ENCODE results near the gene FADS1.

The FADS1 gene

GRCh38 chr11:61826930-61827570, 10.2 kb upstream of the FADS1 start:
- DNase-seq (ENCODE audit: low read depth), result no peak

GRCh38 chr11:61820174-61820573, 3.4 kb upstream of the FADS1 start:
- DNase-seq (ENCODE audit: low read depth), result no peak

DNA sequence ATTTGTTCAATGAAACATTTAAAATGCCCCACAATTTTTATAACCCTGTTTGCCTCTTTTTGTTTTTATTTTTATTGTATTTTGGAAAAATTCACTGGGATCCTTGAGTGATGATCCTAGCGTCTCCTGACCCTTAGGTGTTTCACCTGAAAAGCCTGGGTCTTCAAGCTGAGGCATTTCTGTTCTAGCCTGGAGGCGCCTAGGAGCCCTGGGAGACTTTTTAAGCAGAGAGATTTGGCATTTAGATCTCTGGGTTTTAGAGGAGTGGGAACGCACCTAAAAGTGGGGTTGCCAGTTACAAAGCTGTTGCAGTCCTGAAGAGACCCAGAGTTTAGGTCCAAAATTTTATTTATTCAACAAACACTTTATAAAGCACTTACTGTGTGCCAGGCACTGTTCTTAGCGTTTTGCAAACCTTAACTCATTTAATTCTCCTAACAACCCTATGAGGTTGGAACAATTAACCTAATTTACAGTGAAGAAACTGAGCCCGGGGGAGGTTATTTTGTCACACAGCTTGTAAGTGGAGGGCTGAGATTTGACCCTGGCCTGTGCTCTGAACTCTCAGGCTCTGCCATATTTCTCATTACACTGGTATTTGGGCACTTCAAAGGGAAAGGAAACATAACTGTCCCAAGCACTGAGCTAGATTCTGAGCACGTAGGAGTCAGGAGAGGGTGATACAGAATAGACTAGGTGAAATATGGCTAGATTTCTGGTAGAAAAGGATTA, 834 bp upstream of the FADS1 start:
- DNase-seq (ENCODE audit: low read depth), result no peak

GRCh38 chr11:61815790-61816735, 740 bp downstream of the FADS1 start:
- peak; percentile 43 for DNase-seq (ENCODE audit: low read depth)

- peak; percentile 32 for DNase-seq (ENCODE audit: low read depth)
Measured at GRCh38 chr11:61814958-61815789, 1.6 kb downstream of the FADS1 start.

DNA sequence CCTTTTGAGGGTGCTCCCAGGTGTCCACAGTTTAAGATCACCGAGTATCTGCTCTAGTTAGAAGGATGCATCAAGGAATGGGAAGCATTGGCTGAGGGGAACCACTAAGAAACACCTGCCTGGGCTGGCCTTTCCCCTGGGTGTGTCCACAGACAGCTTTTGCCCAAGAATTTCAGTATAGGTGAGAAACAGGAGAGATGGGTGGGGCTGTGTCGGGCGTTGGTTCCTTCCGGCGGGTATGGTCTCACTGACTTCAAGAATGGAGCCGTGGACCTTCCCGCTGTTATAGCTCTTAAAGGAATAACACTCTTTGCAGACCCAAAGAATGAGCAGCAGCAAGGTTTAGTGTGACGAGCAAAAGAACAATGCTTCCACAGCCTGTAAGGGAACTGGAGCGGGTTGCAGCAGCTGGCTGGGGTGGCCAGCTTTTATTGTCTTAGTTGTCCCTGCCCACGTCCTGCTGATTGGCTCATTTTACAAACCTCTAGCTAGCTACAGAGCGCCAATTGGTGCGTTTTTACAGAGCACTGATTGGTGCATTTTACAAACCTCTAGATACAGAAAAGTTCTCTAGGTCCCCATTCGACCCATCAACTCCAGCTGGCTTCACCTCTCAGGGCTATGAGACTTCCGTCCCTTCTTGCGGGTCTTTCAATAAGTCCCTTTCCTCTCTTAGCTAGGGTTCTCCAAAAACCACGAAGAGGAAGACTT, 2.4 kb downstream of the FADS1 start:
- no peak for DNase-seq (ENCODE audit: low read depth)

- DNase-seq (ENCODE audit: low read depth), result no peak
Measured at GRCh38 chr11:61812736-61813411, 3.9 kb downstream of the FADS1 start.

DNA sequence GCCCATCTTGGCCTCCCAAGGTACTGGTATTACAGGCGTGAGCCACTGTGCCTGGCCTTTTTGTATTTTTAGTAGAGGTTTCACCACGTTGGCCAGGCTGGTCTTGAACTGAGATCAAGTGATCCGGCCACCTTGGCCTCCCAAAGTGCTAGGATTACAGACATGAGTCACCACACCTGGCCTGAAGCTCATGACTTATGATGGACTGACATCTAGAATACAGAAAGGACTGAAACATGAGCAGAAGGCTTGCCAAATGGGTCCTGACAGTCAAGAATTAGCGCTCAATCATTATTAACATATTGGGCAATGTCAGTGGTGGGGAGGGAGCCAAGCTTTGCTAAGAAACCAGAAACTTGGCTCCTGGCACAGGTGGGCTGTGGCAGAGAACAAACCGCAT, 5.0 kb downstream of the FADS1 start:
- no peak for DNase-seq (ENCODE audit: low read depth)

DNA sequence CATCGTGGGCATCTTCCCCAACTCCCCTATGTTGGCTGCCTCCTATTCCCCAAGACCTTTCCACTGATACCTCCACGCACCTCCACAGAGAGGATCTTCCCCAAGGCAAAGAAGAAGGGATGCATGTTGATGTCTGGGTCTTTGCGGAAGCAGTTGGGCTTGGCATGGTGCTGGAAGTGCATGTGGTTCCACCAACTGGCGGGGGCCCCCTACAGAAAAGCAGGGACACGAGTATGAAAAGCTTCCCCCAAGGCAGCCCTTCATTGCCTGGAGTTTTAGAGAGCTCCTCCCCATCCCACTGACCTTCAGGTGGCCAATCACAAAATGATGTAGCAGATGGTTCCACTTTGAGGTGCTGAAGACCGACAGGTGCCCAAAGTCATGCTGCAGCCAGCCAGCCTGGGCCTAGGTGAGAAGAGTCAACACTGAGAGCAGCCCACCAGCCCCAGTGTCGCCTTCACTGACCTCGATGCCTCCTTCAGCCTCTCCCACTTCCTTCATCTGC, 6.1 kb downstream of the FADS1 start:
- DNase-seq (ENCODE audit: low read depth), result no peak

- DNase-seq (ENCODE audit: low read depth), result no peak
Measured at GRCh38 chr11:61806785-61807184, 10.0 kb downstream of the FADS1 start.

- no peak for DNase-seq (ENCODE audit: low read depth)
Measured at GRCh38 chr11:61805146-61805545, 11.7 kb downstream of the FADS1 start.

- no peak for DNase-seq (ENCODE audit: low read depth)
Measured at GRCh38 chr11:61803889-61804647, 12.7 kb downstream of the FADS1 start.

- no peak for DNase-seq (ENCODE audit: low read depth)
Measured at GRCh38 chr11:61802605-61803004, 14.2 kb downstream of the FADS1 start.

DNA sequence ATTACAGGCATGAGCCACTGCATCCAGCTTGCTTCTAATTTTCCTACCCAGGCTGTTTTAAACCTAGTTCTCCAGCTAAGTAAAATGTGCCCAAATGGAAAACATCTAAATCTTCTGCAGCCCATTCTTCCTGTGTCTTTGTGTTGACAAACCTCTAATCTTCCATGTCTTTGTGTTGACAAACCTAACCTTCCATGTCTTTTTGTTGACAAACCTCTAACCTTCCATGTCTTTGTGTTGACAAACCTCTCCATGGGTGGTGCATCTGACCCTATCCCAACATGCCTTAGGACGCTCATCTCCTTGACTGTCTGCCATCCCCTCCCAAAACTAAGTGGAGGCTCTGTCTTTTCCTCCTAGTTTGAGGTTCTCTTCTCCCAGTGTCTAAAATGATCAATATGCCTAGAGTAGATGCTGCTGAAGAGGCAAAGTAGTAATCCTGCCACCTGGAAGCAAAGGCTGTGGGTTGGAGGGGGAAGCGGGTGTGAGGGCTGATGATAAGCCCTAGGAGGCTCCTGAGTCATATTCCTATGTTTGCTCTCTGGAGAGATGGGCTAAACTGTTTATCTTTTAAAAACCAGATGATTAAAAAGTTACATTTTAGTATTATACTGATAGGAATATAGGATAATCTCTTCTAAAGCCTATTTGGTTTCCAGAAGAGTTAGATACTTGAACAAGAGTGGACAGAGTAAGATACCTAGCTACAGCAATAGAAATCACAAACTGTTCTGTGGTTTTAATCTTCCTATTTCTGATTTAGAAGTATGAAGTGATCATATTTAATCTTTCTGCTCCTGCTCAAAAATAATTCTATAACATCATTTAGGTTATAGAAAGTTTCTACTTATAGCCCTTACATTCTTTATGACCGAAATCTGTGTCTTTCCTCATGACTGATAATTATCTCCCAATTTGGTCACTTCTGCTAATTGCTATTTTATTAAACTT, 16.2 kb downstream of the FADS1 start:
- DNase-seq (ENCODE audit: low read depth), result no peak

DNA sequence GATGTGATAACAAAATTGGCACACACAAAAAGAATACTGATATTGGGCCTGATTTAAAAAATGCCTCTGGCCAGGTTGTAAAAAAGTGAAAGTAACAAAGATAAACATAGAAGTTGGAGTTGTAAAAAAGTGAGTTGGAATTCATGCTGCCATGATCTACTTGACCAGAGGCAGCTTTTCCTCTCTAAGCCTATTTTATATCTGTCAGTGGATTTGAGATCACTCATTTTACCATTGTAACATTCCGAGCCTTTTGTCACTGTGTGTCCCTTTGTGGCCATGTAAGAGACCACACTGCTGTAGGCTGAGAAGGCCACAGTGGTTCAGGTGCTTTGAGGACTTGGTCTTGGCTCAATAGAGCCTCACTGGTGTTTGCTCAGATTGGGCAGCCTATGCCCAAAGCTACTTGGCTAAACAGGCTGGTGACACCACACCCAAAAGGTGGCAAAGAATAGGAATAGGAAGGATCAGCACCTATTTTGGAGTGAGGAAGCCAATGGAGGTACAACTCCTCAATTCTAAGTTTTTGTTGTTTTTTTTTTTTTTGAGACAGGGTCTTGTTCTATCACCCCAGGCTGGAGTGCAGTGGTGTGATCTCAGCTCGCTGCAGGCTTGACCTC, 17.0 kb downstream of the FADS1 start:
- DNase-seq (ENCODE audit: low read depth), result no peak

GRCh38 chr11:61797263-61797944, 19.4 kb downstream of the FADS1 start:
- DNase-seq (ENCODE audit: low read depth), result peak; percentile 32

DNA sequence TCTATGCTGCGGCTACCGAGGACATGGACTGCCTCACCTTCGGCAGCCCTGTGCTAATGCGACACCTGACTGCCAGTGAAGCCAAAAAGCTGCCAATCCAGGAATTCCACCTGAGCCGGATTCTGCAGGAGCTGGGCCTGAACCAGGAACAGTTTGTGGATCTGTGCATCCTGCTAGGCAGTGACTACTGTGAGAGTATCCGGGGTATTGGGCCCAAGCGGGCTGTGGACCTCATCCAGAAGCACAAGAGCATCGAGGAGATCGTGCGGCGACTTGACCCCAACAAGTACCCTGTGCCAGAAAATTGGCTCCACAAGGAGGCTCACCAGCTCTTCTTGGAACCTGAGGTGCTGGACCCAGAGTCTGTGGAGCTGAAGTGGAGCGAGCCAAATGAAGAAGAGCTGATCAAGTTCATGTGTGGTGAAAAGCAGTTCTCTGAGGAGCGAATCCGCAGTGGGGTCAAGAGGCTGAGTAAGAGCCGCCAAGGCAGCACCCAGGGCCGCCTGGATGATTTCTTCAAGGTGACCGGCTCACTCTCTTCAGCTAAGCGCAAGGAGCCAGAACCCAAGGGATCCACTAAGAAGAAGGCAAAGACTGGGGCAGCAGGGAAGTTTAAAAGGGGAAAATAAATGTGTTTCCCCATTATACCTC, 20.8 kb downstream of the FADS1 start:
- DNase-seq (ENCODE audit: low read depth), result no peak

All from stimulated activated CD8-positive, alpha-beta memory T cell treated with anti-CD3 and anti-CD28 coated beads, Interleukin-12 subunit alpha, Interleukin-12 subunit beta, amount 100 ng/mL, for 4 hours (primary cell).